ENCODE results near the gene HDAC4.
"Not testable (repeated sequence)": the region's sequence is repeated elsewhere in the genome, so short reads cannot be mapped to it uniquely, and the experiment has no call there.

The HDAC4 gene

DNA sequence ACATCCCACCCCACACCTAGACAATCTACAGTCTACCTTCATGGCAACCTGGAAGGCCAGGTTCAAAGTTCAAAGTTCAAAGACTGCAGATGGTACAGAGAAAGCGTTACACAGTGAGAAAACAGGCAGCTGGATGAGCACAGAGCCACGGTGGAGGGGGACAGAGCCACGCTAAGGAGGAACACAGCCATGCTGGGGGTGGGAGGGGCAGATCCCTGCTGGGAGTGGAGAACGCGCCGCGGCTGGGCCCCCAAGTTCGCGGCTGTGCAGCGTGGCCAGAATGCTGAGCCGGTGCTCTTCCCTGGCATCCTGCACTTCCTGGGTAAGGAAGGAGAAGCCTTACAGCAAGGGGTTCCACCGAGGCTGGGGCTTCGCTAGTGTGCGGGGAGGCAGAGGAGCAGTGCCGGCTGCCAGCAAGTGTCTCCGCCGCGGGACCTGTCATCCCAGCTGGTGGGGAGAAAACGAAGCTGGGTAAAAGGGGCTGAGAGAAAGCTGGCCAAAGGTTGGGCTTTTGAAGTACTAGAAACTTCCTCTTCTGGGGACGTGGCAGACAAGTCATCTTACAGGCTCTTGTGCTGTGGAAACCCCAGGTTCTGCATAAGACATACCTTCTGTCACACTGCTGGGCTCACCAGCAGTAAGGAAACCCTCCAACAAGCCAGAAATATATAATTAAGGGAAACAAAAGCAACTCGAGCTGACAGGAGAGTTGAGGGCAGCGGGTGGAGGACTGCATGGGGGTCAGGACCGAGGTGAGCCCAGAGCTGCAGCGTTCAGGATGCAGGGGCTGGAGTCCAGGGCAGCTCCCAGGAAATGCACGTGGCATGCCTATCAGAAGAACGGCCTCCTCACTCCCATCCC is 115.5 kb downstream of the HDAC4 start:
- Histone ChIP-seq H3K27me3 (ENCODE audit: control insufficient read depth, insufficient read depth, low read length) (no peaks in the 10 kb centered on the region), H3K9ac (ENCODE audit: low read depth, low read length) (peak overlapping the region; percentile 37), H3K36me3 (ENCODE audit: control insufficient read depth, insufficient read depth, low read length) (no peaks in the 10 kb centered on the region), H3K4me1 (ENCODE audit: control insufficient read depth, insufficient read depth, low read length) (peaks cover 3% of the 10 kb centered on the region), H3K4me3 (ENCODE audit: low read depth, low read length) (no peak overlapping the region), H3K9me3 (ENCODE audit: control insufficient read depth, insufficient read depth, low read length) (no peaks in the 10 kb centered on the region)

DNA sequence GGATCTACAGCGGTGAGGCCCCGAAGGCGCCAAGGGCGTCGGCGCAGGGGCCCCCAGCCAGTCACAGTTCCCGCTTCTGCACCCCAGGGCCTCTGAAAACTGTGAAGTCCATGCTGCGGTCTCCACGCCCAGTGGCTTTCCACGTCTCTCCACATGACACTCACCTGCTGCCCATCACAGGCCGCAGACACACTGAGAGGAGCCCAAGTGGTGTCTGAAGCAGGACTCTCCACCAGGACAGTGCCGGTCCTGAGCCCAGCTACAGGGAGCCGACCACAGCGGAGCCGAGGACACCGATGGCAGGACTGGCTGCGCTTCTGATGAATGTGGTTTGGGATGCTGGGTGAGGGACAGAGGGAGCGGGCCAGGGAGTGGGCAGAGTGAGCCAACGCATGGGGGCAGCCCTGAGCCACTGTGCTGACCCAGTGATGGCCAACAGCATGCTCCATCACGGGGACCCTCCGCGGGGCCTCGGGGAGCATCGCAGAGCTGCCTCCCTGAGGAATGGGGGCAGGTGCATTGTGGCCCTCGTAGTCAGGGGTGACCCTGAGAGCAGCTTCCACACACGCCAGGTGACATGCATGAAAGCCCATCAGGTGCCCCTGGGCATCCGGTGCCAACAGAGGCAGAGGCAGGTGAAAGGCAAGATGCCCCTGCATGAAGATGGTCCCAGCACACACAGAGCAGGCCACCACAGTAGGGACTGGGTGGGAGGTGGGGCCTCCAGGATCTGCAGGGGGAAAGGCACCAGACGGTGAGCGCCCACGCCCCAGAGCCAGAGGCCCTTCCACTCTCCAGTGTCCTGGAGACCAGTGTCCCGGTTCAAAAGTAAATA is 116.6 kb downstream of the HDAC4 start:
- Histone ChIP-seq H3K9me3 (ENCODE audit: control insufficient read depth, insufficient read depth, low read length) (no peaks in the 10 kb centered on the region), H3K36me3 (ENCODE audit: control insufficient read depth, insufficient read depth, low read length) (no peaks in the 10 kb centered on the region), H3K27me3 (ENCODE audit: control insufficient read depth, insufficient read depth, low read length) (no peaks in the 10 kb centered on the region), H3K4me3 (ENCODE audit: low read depth, low read length) (no peak overlapping the region), H3K4me1 (ENCODE audit: control insufficient read depth, insufficient read depth, low read length) (peaks cover 3% of the 10 kb centered on the region), H3K9ac (ENCODE audit: low read depth, low read length) (no peak overlapping the region)

- Histone ChIP-seq H3K4me1 (ENCODE audit: control insufficient read depth, insufficient read depth, low read length) (peaks cover 3% of the 10 kb centered on the region), H3K9me3 (ENCODE audit: control insufficient read depth, insufficient read depth, low read length) (no peaks in the 10 kb centered on the region), H3K36me3 (ENCODE audit: control insufficient read depth, insufficient read depth, low read length) (no peaks in the 10 kb centered on the region), H3K9ac (ENCODE audit: low read depth, low read length) (no peak overlapping the region), H3K4me3 (ENCODE audit: low read depth, low read length) (no peak overlapping the region), H3K27me3 (ENCODE audit: control insufficient read depth, insufficient read depth, low read length) (no peaks in the 10 kb centered on the region)
Measured at GRCh38 chr2:239283288-239283945, 117.4 kb downstream of the HDAC4 start.

- Histone ChIP-seq H3K36me3 (ENCODE audit: control insufficient read depth, insufficient read depth, low read length) (no peaks in the 10 kb centered on the region), H3K27me3 (ENCODE audit: control insufficient read depth, insufficient read depth, low read length) (no peaks in the 10 kb centered on the region), H3K4me1 (ENCODE audit: control insufficient read depth, insufficient read depth, low read length) (peaks cover 3% of the 10 kb centered on the region), H3K9ac (ENCODE audit: low read depth, low read length) (no peak overlapping the region), H3K9me3 (ENCODE audit: control insufficient read depth, insufficient read depth, low read length) (no peaks in the 10 kb centered on the region), H3K4me3 (ENCODE audit: low read depth, low read length) (no peak overlapping the region)
Measured at GRCh38 chr2:239282448-239283287, 118.2 kb downstream of the HDAC4 start.

DNA sequence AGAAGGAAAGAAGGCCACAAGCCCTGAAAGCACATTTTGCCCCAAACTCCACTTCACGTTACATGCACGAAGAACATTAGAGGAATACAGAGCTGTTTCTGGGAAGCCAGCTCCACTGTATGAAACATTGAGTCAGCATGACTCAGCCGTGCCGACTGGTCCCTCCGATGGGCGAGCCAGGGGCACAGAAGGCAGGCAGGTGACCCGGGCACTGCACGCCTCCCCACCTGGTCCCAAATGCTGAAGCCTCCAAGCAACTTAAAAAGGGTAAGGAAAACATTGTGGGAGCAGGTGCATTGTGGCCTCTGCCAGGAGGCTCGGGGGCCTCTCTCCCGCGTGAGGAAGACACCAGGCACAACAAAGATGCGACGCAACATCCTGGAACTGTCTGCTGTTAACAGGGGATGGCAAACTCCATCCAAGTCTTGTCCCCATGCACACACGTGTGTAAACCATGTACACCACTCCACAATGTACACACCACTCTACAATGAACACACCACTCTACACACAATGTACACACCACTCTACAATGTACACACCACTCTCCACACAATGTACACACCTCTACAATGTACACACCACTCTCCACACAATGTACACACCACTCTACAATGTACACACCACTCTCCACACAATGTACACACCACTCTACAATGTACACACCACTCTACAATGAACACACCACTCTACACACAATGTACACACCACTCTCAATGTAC is 120.4 kb downstream of the HDAC4 start:
- not testable (repeated sequence) for H3K4me1 ChIP-seq (ENCODE audit: control insufficient read depth, insufficient read depth, low read length); H3K36me3 ChIP-seq (ENCODE audit: control insufficient read depth, insufficient read depth, low read length); H3K9me3 ChIP-seq (ENCODE audit: control insufficient read depth, insufficient read depth, low read length); H3K27me3 ChIP-seq (ENCODE audit: control insufficient read depth, insufficient read depth, low read length); H3K4me3 ChIP-seq (ENCODE audit: low read depth, low read length); H3K9ac ChIP-seq (ENCODE audit: low read depth, low read length)

GRCh38 chr2:239279508-239280295 is 121.1 kb downstream of the HDAC4 start:
- Histone ChIP-seq H3K4me3 (ENCODE audit: low read depth, low read length) (no peak overlapping the region), H3K9me3 (ENCODE audit: control insufficient read depth, insufficient read depth, low read length) (no peaks in the 10 kb centered on the region), H3K9ac (ENCODE audit: low read depth, low read length) (no peak overlapping the region), H3K36me3 (ENCODE audit: control insufficient read depth, insufficient read depth, low read length) (no peaks in the 10 kb centered on the region), H3K4me1 (ENCODE audit: control insufficient read depth, insufficient read depth, low read length) (no peaks in the 10 kb centered on the region), H3K27me3 (ENCODE audit: control insufficient read depth, insufficient read depth, low read length) (no peaks in the 10 kb centered on the region)

GRCh38 chr2:239278941-239279365 is 121.9 kb downstream of the HDAC4 start:
- H3K4me1 ChIP-seq (ENCODE audit: control insufficient read depth, insufficient read depth, low read length), result no peaks in the 10 kb centered on the region
- no peak overlapping the region for H3K4me3 ChIP-seq (ENCODE audit: low read depth, low read length)
- H3K9ac ChIP-seq (ENCODE audit: low read depth, low read length), result no peak overlapping the region
- no peaks in the 10 kb centered on the region for H3K27me3 ChIP-seq (ENCODE audit: control insufficient read depth, insufficient read depth, low read length)
- no peaks in the 10 kb centered on the region for H3K9me3 ChIP-seq (ENCODE audit: control insufficient read depth, insufficient read depth, low read length)
- no peaks in the 10 kb centered on the region for H3K36me3 ChIP-seq (ENCODE audit: control insufficient read depth, insufficient read depth, low read length)

DNA sequence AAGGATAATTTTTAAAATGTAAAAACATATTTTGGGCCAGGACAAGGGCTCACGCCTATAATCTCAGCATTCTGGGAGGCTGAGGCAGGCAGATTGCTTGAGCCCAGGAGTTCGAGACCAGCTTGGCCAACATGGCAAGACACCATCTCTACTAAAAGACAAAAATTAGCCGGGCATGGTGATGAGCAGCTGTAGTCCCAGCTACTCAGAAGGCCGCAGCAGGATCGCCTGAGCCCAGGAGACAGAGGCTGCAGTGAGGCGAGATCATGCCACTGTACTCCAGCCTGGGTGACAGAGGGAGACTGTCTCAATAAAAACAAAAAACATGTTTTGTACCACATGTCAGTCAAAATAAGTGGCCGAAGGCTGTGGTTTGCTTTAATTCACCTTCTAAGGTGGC is 122.5 kb downstream of the HDAC4 start:
- H3K36me3 ChIP-seq (ENCODE audit: control insufficient read depth, insufficient read depth, low read length), result no peaks in the 10 kb centered on the region
- no peaks in the 10 kb centered on the region for H3K4me1 ChIP-seq (ENCODE audit: control insufficient read depth, insufficient read depth, low read length)
- no peak overlapping the region for H3K9ac ChIP-seq (ENCODE audit: low read depth, low read length)
- H3K9me3 ChIP-seq (ENCODE audit: control insufficient read depth, insufficient read depth, low read length), result no peaks in the 10 kb centered on the region
- H3K4me3 ChIP-seq (ENCODE audit: low read depth, low read length), result no peak overlapping the region
- H3K27me3 ChIP-seq (ENCODE audit: control insufficient read depth, insufficient read depth, low read length), result no peaks in the 10 kb centered on the region

DNA sequence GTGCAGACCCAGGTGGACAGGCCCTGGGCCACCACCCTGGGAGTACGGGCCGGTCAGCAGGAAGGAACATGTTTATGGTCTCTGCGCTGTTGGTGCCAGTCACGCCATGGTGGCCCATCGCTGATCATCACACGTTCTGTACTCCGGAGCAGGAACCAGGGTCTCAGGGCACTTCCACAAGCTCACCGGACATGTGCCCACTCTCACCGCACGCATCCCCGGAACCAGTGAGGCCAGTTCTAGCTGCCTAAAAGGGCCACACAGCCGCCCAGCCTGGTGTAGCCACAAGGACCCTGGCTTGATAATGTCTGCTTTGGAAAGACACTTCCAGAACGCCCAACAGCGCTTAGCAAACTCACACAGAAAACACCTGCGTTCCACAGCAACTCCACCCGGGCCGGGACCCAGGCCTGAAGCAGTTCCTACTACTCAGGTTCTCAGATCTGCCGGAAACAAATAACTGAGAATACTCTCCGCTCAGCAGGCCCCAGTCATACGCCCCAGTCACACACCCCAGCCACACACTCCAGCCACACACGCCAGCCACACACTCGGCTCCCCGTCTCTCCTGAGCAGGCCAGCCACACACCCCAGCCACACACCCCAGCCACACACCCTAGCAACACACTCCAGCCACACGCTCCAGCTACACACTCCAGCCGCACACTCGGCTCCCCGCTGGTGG is 123.3 kb downstream of the HDAC4 start:
- Histone ChIP-seq H3K9me3 (ENCODE audit: control insufficient read depth, insufficient read depth, low read length) (no peaks in the 10 kb centered on the region), H3K27me3 (ENCODE audit: control insufficient read depth, insufficient read depth, low read length) (no peaks in the 10 kb centered on the region), H3K4me1 (ENCODE audit: control insufficient read depth, insufficient read depth, low read length) (no peaks in the 10 kb centered on the region), H3K4me3 (ENCODE audit: low read depth, low read length) (no peak overlapping the region), H3K9ac (ENCODE audit: low read depth, low read length) (no peak overlapping the region), H3K36me3 (ENCODE audit: control insufficient read depth, insufficient read depth, low read length) (no peaks in the 10 kb centered on the region)

DNA sequence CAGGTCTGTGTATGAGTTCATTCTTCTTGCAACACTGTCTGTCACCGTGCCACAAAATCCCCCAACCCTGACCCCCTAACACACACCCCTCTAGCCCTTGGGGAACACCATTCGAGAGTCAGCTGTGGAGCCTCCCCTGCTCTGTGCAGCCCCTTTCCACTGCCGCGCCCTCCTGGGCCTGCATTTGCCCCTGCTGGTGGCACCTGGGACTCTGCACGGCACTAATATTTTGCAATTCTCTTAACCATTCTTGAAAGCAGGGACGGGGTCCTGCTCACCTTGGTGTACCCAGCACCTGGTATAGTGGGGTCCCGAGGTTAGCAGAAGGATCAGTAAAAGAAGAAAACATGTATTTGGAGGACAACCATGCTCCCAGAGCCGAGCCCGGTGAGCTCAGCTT is 124.0 kb downstream of the HDAC4 start:
- Histone ChIP-seq H3K9ac (ENCODE audit: low read depth, low read length) (no peak overlapping the region), H3K27me3 (ENCODE audit: control insufficient read depth, insufficient read depth, low read length) (no peaks in the 10 kb centered on the region), H3K4me1 (ENCODE audit: control insufficient read depth, insufficient read depth, low read length) (no peaks in the 10 kb centered on the region), H3K36me3 (ENCODE audit: control insufficient read depth, insufficient read depth, low read length) (no peaks in the 10 kb centered on the region), H3K9me3 (ENCODE audit: control insufficient read depth, insufficient read depth, low read length) (no peaks in the 10 kb centered on the region), H3K4me3 (ENCODE audit: low read depth, low read length) (no peak overlapping the region)

Data from iPS-15b (cell line).